Measurements from ENCODE around the gene CTTN. TPM values are rescaled to one million over a fixed set of nuclear protein-coding genes. Genes with fewer than 3 reads are reported as not detected.

The CTTN gene
- total and polyA plus RNA-seq, 9 of the 15 experiments (the other 6 are each of a cell fraction or from before 2014, with no cell fraction given), result 9.9 to 158 (median 99.7) TPM

DNA sequence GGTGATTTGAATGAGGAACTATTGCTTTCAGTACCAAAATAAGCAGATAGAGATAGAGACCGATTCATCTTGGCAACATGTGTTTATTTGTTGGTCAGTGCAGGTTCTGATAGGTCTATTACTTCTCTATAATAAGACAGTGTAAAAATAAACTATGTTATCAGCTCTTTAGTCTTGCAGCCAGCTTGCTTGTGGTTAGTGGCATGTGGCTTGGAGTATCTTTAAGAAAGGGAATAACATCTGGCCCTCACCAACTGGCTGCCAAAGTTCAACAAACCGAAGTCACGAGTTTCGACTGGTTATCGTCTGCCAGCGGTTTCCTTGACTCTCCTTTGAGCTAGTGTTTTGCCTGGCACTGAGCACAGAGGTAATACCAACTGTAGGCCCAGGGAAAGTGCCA lies 71.8 kb downstream of the CTTN start (continued):
- TF ChIP-seq, protein P1, sequence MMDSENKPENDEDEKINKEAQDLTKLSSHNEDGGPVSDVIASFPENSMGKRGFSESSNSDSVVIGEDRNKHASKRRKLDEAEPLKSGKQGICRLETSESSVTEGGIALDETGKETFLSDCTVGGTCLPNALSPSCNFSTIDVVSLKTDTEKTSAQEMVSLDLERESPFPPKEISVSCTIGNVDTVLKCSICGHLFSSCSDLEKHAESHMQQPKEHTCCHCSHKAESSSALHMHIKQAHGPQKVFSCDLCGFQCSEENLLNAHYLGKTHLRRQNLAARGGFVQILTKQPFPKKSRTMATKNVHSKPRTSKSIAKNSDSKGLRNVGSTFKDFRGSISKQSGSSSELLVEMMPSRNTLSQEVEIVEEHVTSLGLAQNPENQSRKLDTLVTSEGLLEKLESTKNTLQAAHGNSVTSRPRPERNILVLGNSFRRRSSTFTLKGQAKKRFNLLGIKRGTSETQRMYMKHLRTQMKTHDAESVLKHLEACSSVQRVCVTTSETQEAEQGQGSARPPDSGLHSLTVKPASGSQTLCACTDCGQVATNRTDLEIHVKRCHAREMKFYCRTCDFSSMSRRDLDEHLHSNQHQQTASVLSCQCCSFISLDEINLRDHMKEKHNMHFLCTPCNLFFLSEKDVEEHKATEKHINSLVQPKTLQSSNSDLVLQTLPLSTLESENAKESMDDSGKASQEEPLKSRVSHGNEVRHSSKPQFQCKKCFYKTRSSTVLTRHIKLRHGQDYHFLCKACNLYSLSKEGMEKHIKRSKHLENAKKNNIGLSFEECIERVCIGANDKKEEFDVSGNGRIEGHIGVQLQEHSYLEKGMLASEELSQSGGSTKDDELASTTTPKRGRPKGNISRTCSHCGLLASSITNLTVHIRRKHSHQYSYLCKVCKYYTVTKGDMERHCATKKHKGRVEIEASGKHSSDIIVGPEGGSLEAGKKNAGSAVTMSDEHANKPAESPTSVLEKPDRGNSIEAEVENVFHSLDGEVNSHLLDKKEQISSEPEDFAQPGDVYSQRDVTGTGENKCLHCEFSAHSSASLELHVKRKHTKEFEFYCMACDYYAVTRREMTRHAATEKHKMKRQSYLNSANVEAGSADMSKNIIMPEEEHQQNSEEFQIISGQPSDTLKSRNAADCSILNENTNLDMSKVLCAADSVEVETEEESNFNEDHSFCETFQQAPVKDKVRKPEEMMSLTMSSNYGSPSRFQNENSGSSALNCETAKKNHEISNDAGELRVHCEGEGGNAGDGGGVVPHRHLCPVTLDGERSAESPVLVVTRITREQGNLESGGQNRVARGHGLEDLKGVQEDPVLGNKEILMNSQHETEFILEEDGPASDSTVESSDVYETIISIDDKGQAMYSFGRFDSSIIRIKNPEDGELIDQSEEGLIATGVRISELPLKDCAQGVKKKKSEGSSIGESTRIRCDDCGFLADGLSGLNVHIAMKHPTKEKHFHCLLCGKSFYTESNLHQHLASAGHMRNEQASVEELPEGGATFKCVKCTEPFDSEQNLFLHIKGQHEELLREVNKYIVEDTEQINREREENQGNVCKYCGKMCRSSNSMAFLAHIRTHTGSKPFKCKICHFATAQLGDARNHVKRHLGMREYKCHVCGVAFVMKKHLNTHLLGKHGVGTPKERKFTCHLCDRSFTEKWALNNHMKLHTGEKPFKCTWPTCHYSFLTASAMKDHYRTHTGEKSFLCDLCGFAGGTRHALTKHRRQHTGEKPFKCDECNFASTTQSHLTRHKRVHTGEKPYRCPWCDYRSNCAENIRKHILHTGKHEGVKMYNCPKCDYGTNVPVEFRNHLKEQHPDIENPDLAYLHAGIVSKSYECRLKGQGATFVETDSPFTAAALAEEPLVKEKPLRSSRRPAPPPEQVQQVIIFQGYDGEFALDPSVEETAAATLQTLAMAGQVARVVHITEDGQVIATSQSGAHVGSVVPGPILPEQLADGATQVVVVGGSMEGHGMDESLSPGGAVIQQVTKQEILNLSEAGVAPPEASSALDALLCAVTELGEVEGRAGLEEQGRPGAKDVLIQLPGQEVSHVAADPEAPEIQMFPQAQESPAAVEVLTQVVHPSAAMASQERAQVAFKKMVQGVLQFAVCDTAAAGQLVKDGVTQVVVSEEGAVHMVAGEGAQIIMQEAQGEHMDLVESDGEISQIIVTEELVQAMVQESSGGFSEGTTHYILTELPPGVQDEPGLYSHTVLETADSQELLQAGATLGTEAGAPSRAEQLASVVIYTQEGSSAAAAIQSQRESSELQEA (IDR thresholded peaks at IDR 0.05; ENCODE audit: low read depth), result no peak
- TF ChIP-seq, protein P2, sequence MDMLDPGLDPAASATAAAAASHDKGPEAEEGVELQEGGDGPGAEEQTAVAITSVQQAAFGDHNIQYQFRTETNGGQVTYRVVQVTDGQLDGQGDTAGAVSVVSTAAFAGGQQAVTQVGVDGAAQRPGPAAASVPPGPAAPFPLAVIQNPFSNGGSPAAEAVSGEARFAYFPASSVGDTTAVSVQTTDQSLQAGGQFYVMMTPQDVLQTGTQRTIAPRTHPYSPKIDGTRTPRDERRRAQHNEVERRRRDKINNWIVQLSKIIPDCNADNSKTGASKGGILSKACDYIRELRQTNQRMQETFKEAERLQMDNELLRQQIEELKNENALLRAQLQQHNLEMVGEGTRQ (CRISPR knock-in tag; IDR thresholded peaks at IDR 0.05), result no peak
- TF ChIP-seq, protein P3, sequence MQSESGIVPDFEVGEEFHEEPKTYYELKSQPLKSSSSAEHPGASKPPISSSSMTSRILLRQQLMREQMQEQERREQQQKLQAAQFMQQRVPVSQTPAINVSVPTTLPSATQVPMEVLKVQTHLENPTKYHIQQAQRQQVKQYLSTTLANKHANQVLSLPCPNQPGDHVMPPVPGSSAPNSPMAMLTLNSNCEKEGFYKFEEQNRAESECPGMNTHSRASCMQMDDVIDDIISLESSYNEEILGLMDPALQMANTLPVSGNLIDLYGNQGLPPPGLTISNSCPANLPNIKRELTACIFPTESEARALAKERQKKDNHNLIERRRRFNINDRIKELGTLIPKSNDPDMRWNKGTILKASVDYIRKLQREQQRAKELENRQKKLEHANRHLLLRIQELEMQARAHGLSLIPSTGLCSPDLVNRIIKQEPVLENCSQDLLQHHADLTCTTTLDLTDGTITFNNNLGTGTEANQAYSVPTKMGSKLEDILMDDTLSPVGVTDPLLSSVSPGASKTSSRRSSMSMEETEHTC (IDR thresholded peaks at IDR 0.05), result peak; percentile 63; the same call in 1 of the 2 replicates
- no peak for TF ChIP-seq ZNF57 (CRISPR knock-in tag; IDR thresholded peaks at IDR 0.05)
- TF ChIP-seq ZKSCAN1 (IDR thresholded peaks at IDR 0.05; ENCODE audit: low read depth, low read length), result 0 out of 2 replicates have a peak, but pooled peaks have one; percentile 36
- TF ChIP-seq PHF21A (IDR thresholded peaks at IDR 0.05; ENCODE audit: borderline replicate concordance, low read depth), result no peak
- TF ChIP-seq, protein P4, sequence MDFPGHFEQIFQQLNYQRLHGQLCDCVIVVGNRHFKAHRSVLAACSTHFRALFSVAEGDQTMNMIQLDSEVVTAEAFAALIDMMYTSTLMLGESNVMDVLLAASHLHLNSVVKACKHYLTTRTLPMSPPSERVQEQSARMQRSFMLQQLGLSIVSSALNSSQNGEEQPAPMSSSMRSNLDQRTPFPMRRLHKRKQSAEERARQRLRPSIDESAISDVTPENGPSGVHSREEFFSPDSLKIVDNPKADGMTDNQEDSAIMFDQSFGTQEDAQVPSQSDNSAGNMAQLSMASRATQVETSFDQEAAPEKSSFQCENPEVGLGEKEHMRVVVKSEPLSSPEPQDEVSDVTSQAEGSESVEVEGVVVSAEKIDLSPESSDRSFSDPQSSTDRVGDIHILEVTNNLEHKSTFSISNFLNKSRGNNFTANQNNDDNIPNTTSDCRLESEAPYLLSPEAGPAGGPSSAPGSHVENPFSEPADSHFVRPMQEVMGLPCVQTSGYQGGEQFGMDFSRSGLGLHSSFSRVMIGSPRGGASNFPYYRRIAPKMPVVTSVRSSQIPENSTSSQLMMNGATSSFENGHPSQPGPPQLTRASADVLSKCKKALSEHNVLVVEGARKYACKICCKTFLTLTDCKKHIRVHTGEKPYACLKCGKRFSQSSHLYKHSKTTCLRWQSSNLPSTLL (IDR thresholded peaks at IDR 0.05), result no peak
- TF ChIP-seq, protein P5, sequence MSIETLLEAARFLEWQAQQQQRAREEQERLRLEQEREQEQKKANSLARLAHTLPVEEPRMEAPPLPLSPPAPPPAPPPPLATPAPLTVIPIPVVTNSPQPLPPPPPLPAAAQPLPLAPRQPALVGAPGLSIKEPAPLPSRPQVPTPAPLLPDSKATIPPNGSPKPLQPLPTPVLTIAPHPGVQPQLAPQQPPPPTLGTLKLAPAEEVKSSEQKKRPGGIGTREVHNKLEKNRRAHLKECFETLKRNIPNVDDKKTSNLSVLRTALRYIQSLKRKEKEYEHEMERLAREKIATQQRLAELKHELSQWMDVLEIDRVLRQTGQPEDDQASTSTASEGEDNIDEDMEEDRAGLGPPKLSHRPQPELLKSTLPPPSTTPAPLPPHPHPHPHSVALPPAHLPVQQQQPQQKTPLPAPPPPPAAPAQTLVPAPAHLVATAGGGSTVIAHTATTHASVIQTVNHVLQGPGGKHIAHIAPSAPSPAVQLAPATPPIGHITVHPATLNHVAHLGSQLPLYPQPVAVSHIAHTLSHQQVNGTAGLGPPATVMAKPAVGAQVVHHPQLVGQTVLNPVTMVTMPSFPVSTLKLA (conservative IDR thresholded peaks at IDR 0.05), result no peak
- no peak for TF ChIP-seq PHF8 (IDR thresholded peaks at IDR 0.05; ENCODE audit: borderline replicate concordance, low read length)
- TF ChIP-seq ZNF121 (CRISPR knock-in tag; conservative IDR thresholded peaks at IDR 0.05), result no peak
- no peak for TF ChIP-seq ZZZ3 (IDR thresholded peaks at IDR 0.05)
- no peak for TF ChIP-seq TAF7 (tag; IDR thresholded peaks at IDR 0.05)
- 0 out of 2 replicates have a peak, but pooled peaks have one; percentile 14 for TF ChIP-seq L3MBTL2 (IDR thresholded peaks at IDR 0.05)

Data from K562 (cell line).